ENCODE results near the gene GLIS1. TPM values are rescaled to one million over a fixed set of nuclear protein-coding genes. Genes with fewer than 3 reads are reported as not detected.
A peak's percentile ranks its signal among the peaks of the same experiment; 100 is the strongest.

Gene GLIS1
- total and polyA plus RNA-seq, 9 donors: 0.12 to 2.9 (median 0.48) TPM; not detected in 1

GRCh38 chr1:53548031-53548491, 190.9 kb downstream of the GLIS1 start:
- Histone ChIP-seq H3K4me3 (no peak overlapping the region), H3K4me1 (ENCODE audit: insufficient read depth) (no peaks in the 10 kb centered on the region), H3K36me3 (no peaks in the 10 kb centered on the region), H3K27me3 (no peaks in the 10 kb centered on the region), H3K27ac (no peak overlapping the region), H3K9me3 (no peaks in the 10 kb centered on the region)
- peak in 4 of 5 donors; percentile 3 to 13 (median 6) for DNase-seq
- intact Hi-C loops (cut with DNase I): no loop called here
- 55 to 76% (median 69%) methylated on average over 17 of the region's 17 CpGs for WGBS, 3 donors
- TF ChIP-seq EP300 (IDR thresholded peaks at IDR 0.05) (no peak), CTCF (IDR thresholded peaks at IDR 0.05) (no peak)

- TF ChIP-seq CTCF (IDR thresholded peaks at IDR 0.05) (no peak), EP300 (IDR thresholded peaks at IDR 0.05) (no peak), POLR2A (IDR thresholded peaks at IDR 0.05) (no peak)
- no peaks in the 10 kb centered on the region for H3K27me3 ChIP-seq
- H3K4me1 ChIP-seq (ENCODE audit: insufficient read depth): no peaks in the 10 kb centered on the region
- WGBS, 3 donors: 70 to 82% (median 80%) methylated on average over 10 of the region's 10 CpGs
- H3K36me3 ChIP-seq: no peaks in the 10 kb centered on the region
- no peak overlapping the region for H3K4me3 ChIP-seq
- peak in 2 of 5 donors; percentile 3 to 8 for DNase-seq
- no peak overlapping the region for H3K27ac ChIP-seq
- intact Hi-C loops (cut with DNase I): no loop called here
- no peaks in the 10 kb centered on the region for H3K9me3 ChIP-seq
Measured at GRCh38 chr1:53547231-53547790, 191.7 kb downstream of the GLIS1 start.

GRCh38 chr1:53546409-53547155, 192.4 kb downstream of the GLIS1 start:
- Histone ChIP-seq H3K27me3 (no peaks in the 10 kb centered on the region), H3K4me3 (no peak overlapping the region), H3K36me3 (no peaks in the 10 kb centered on the region), H3K27ac (no peak overlapping the region), H3K9me3 (no peaks in the 10 kb centered on the region), H3K4me1 (ENCODE audit: insufficient read depth) (no peaks in the 10 kb centered on the region)
- TF ChIP-seq EP300 (IDR thresholded peaks at IDR 0.05) (no peak), CTCF (IDR thresholded peaks at IDR 0.05) (no peak), POLR2A (IDR thresholded peaks at IDR 0.05) (no peak)
- 80 to 83% (median 81%) methylated on average over 13 of the region's 13 CpGs for WGBS, 3 donors
- peak in 3 of 5 donors; percentile 2 to 7 (median 5) for DNase-seq
- intact Hi-C loops (cut with DNase I): no loop called here

- no peaks in the 10 kb centered on the region for H3K4me1 ChIP-seq (ENCODE audit: insufficient read depth)
- H3K9me3 ChIP-seq: no peaks in the 10 kb centered on the region
- TF ChIP-seq CTCF (IDR thresholded peaks at IDR 0.05) (no peak), POLR2A (IDR thresholded peaks at IDR 0.05) (no peak), EP300 (IDR thresholded peaks at IDR 0.05) (no peak)
- no peaks in the 10 kb centered on the region for H3K36me3 ChIP-seq
- peak in 3 of 5 donors; percentile 2 to 14 (median 8) for DNase-seq
- H3K4me3 ChIP-seq: no peak overlapping the region
- intact Hi-C loops (cut with DNase I): no loop called here
- 69 to 82% (median 78%) methylated on average over 17 of the region's 17 CpGs for WGBS, 3 donors
- no peak overlapping the region for H3K27ac ChIP-seq
- no peaks in the 10 kb centered on the region for H3K27me3 ChIP-seq
Measured at GRCh38 chr1:53545663-53546408, 193.1 kb downstream of the GLIS1 start.

Data from ovary (tissue), 9 donors.